Measurements from ENCODE around the gene OAF.
"Not testable (repeated sequence)": the region's sequence is repeated elsewhere in the genome, so short reads cannot be mapped to it uniquely, and the experiment has no call there.

Gene OAF

DNA sequence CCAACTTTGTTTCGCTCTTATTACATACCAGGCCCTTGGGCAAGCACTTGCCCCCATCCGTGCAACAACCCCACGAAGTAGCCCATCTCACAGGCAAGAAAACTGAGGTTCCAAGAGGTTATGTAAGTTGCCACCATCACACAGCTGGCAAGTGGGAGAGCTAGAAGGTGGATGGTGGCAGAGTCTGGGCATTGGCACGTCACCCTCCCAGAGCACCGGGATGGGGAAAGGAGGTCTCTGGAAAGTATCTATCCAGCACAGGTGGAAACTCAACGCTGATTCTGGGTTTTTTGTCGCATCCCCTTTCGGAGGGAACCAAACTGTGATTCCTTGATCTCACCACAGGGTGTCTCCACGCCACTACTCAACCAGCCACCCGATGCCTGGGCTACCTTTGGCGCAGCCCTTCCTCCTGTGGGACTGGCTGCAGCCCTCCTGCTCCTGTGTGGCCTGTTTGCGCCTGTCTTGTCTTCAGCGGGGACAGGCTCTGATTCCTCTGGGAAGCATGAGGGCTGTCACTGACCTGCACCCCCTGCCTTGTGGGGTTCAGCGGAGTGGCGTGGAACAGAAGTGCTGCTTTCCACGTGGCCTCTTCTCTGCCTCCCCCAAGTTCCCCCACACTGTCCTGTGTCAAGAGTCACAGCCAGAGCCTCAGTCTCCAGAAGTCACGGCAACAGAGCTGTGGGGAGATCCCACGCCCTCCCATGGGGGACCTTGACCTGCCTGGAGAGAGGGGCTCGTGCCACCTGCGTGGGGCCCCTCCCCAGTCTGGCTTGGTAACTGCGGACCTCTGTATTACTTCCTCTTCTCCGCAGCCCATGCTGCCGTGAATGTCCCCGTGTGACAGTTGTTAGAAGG, 38.5 kb upstream of the OAF start:
- no peak overlapping the region for H3K4me3 ChIP-seq (ENCODE audit: insufficient read length, low read depth)
- DNase-seq (ENCODE audit: low read depth, low spot score) = peak; percentile 60
- H3K9ac ChIP-seq (ENCODE audit: insufficient read length, low read depth) = no peak overlapping the region
- H3K4me1 ChIP-seq (ENCODE audit: insufficient read depth, insufficient read length) = no peaks in the 10 kb centered on the region
- H3K9me3 ChIP-seq (ENCODE audit: insufficient read depth, low read length) = no peaks in the 10 kb centered on the region
- no peaks in the 10 kb centered on the region for H3K36me3 ChIP-seq (ENCODE audit: insufficient read depth, insufficient read length, low read length)
- peaks cover 57% of the 10 kb centered on the region for H3K27me3 ChIP-seq (ENCODE audit: insufficient read depth, insufficient read length)
- TF ChIP-seq ZNF274 (IDR thresholded peaks at IDR 0.05; ENCODE audit: low read depth, low read length) (no peak), SUZ12 (IDR thresholded peaks at IDR 0.05; ENCODE audit: extremely low read depth, insufficient read depth, insufficient read length) (no peak), YY1 (IDR thresholded peaks at IDR 0.05; ENCODE audit: insufficient read depth, insufficient read length) (no peak)

DNA sequence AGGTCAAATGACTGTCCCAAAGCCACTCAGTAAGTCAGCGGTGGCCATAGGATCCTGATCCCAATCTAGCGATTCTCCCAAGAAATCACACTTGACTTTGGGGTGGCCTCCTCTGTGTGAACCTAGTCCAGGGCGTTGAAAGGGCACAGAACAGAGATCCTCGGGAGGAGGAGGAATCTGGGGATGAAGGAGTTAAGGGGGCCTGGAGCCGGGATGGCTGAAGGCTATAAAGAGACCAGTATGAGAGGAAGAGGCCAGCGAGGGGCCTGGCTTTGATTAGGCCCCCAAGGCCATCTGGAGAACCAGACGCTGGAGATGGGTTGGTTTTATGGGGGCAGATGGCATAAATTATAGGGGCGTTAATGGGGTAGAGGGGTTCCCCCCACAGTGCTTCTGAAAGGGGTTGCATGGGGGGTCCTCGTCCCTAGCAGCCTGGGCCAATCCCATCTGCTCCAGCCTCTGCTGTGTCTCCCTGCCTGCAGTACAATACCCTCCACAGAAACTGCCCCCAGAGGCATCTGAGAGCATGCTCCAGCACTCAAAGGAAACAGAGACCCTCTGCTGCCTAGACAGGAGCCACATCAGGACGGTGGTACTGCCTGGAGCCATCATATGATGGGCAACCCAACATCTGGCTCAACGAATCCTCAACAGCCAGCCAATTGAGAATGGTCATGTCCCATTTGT, 37.7 kb upstream of the OAF start:
- H3K9ac ChIP-seq (ENCODE audit: insufficient read length, low read depth) = no peak overlapping the region
- no peak overlapping the region for H3K4me3 ChIP-seq (ENCODE audit: insufficient read length, low read depth)
- peaks cover 51% of the 10 kb centered on the region for H3K27me3 ChIP-seq (ENCODE audit: insufficient read depth, insufficient read length)
- no peaks in the 10 kb centered on the region for H3K4me1 ChIP-seq (ENCODE audit: insufficient read depth, insufficient read length)
- no peaks in the 10 kb centered on the region for H3K36me3 ChIP-seq (ENCODE audit: insufficient read depth, insufficient read length, low read length)
- TF ChIP-seq YY1 (IDR thresholded peaks at IDR 0.05; ENCODE audit: insufficient read depth, insufficient read length) (no peak), ZNF274 (IDR thresholded peaks at IDR 0.05; ENCODE audit: low read depth, low read length) (no peak), SUZ12 (IDR thresholded peaks at IDR 0.05; ENCODE audit: extremely low read depth, insufficient read depth, insufficient read length) (no peak)
- no peaks in the 10 kb centered on the region for H3K9me3 ChIP-seq (ENCODE audit: insufficient read depth, low read length)
- no peak for DNase-seq (ENCODE audit: low read depth, low spot score)

GRCh38 chr11:120173807-120174206, 37.0 kb upstream of the OAF start:
- Histone ChIP-seq H3K4me1 (ENCODE audit: insufficient read depth, insufficient read length) (no peaks in the 10 kb centered on the region), H3K27me3 (ENCODE audit: insufficient read depth, insufficient read length) (peaks cover 44% of the 10 kb centered on the region), H3K9ac (ENCODE audit: insufficient read length, low read depth) (no peak overlapping the region), H3K36me3 (ENCODE audit: insufficient read depth, insufficient read length, low read length) (no peaks in the 10 kb centered on the region), H3K4me3 (ENCODE audit: insufficient read length, low read depth) (no peak overlapping the region), H3K9me3 (ENCODE audit: insufficient read depth, low read length) (no peaks in the 10 kb centered on the region)
- no peak for DNase-seq (ENCODE audit: low read depth, low spot score)
- TF ChIP-seq YY1 (IDR thresholded peaks at IDR 0.05; ENCODE audit: insufficient read depth, insufficient read length) = no peak
- no peak for TF ChIP-seq ZNF274 (IDR thresholded peaks at IDR 0.05; ENCODE audit: low read depth, low read length)
- TF ChIP-seq SUZ12 (IDR thresholded peaks at IDR 0.05; ENCODE audit: extremely low read depth, insufficient read depth, insufficient read length) = no peak

- no peak overlapping the region for H3K9ac ChIP-seq (ENCODE audit: insufficient read length, low read depth)
- no peak for TF ChIP-seq SUZ12 (IDR thresholded peaks at IDR 0.05; ENCODE audit: extremely low read depth, insufficient read depth, insufficient read length)
- no peak for TF ChIP-seq YY1 (IDR thresholded peaks at IDR 0.05; ENCODE audit: insufficient read depth, insufficient read length)
- TF ChIP-seq ZNF274 (IDR thresholded peaks at IDR 0.05; ENCODE audit: low read depth, low read length) = no peak
- DNase-seq (ENCODE audit: low read depth, low spot score) = no peak
- H3K9me3 ChIP-seq (ENCODE audit: insufficient read depth, low read length) = no peaks in the 10 kb centered on the region
- no peak overlapping the region for H3K4me3 ChIP-seq (ENCODE audit: insufficient read length, low read depth)
- peaks cover 36% of the 10 kb centered on the region for H3K27me3 ChIP-seq (ENCODE audit: insufficient read depth, insufficient read length)
- no peaks in the 10 kb centered on the region for H3K36me3 ChIP-seq (ENCODE audit: insufficient read depth, insufficient read length, low read length)
- no peaks in the 10 kb centered on the region for H3K4me1 ChIP-seq (ENCODE audit: insufficient read depth, insufficient read length)
Measured at GRCh38 chr11:120174866-120175265, 36.0 kb upstream of the OAF start.

DNA sequence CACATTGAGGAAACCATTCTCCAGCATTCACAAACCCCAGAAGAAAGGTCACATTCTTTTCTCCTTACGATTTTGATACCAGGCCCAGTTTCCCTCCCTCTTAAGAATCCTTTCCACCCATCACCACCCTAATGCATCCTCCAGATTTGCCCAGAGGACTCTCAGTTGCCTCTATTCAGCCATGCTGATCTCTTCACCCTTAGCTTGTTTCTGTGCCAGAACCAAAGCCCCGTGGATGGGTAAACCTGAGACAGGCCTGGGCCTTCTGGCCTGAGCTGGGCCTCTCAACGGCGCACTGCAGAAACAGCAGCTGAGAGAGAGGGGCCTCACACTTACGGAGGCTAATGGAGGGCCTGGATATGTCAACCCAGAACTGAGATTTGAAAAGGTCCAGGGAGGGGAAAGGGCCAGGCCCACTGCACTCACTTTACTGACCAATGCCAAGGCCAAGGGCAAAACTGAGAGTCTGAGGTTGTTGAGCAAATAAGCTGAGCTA, 32.2 kb upstream of the OAF start:
- Histone ChIP-seq H3K27me3 (ENCODE audit: insufficient read depth, insufficient read length) (peaks cover 9% of the 10 kb centered on the region), H3K9ac (ENCODE audit: insufficient read length, low read depth) (no peak overlapping the region), H3K4me1 (ENCODE audit: insufficient read depth, insufficient read length) (no peaks in the 10 kb centered on the region), H3K4me3 (ENCODE audit: insufficient read length, low read depth) (no peak overlapping the region), H3K9me3 (ENCODE audit: insufficient read depth, low read length) (no peaks in the 10 kb centered on the region), H3K36me3 (ENCODE audit: insufficient read depth, insufficient read length, low read length) (no peaks in the 10 kb centered on the region)
- no peak for TF ChIP-seq SUZ12 (IDR thresholded peaks at IDR 0.05; ENCODE audit: extremely low read depth, insufficient read depth, insufficient read length)
- TF ChIP-seq ZNF274 (IDR thresholded peaks at IDR 0.05; ENCODE audit: low read depth, low read length) = no peak
- TF ChIP-seq YY1 (IDR thresholded peaks at IDR 0.05; ENCODE audit: insufficient read depth, insufficient read length) = no peak
- no peak for DNase-seq (ENCODE audit: low read depth, low spot score)

DNA sequence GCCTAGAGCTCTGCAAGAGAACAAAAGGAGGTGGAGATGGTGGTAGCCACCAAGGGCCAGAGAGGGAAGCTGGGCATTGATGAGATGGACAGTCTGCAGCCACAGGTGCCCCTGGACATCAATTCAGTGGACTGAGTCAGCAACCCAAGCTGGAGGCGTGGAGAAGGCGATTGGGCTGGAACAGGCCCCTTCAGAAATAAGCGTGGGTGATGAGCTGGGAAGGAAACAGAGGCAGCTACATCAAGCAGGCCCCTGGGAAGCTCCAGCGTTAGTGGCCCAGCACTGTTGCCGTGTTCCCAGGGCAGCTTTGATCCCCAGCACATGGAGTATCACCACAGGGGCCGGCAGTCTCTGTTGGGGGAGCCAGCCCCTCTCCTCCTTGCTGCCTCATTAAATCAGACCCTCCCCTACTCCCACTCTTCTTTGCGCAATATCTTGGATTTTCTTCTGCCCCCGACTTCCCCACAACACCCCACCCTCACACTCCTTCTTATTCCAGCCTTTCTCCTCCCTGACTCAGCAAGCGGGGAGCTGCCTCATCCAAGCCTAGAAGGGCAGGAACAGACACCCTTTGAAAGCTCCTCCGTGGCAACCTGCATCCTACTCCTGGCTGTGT, 31.7 kb upstream of the OAF start:
- peaks cover 8% of the 10 kb centered on the region for H3K27me3 ChIP-seq (ENCODE audit: insufficient read depth, insufficient read length)
- H3K4me1 ChIP-seq (ENCODE audit: insufficient read depth, insufficient read length) = no peaks in the 10 kb centered on the region
- no peak for DNase-seq (ENCODE audit: low read depth, low spot score)
- no peaks in the 10 kb centered on the region for H3K36me3 ChIP-seq (ENCODE audit: insufficient read depth, insufficient read length, low read length)
- no peak overlapping the region for H3K4me3 ChIP-seq (ENCODE audit: insufficient read length, low read depth)
- no peaks in the 10 kb centered on the region for H3K9me3 ChIP-seq (ENCODE audit: insufficient read depth, low read length)
- H3K9ac ChIP-seq (ENCODE audit: insufficient read length, low read depth) = no peak overlapping the region
- no peak for TF ChIP-seq YY1 (IDR thresholded peaks at IDR 0.05; ENCODE audit: insufficient read depth, insufficient read length)
- TF ChIP-seq ZNF274 (IDR thresholded peaks at IDR 0.05; ENCODE audit: low read depth, low read length) = no peak
- TF ChIP-seq SUZ12 (IDR thresholded peaks at IDR 0.05; ENCODE audit: extremely low read depth, insufficient read depth, insufficient read length) = no peak

- H3K9ac ChIP-seq (ENCODE audit: insufficient read length, low read depth); H3K4me1 ChIP-seq (ENCODE audit: insufficient read depth, insufficient read length); H3K4me3 ChIP-seq (ENCODE audit: insufficient read length, low read depth); H3K9me3 ChIP-seq (ENCODE audit: insufficient read depth, low read length); H3K36me3 ChIP-seq (ENCODE audit: insufficient read depth, insufficient read length, low read length); H3K27me3 ChIP-seq (ENCODE audit: insufficient read depth, insufficient read length); DNase-seq (ENCODE audit: low read depth, low spot score): not testable (repeated sequence)
Measured at GRCh38 chr11:120180063-120180462, 30.8 kb upstream of the OAF start.
